Measurements from ENCODE around the gene MYO1E.
"Not testable (repeated sequence)": the region's sequence is repeated elsewhere in the genome, so short reads cannot be mapped to it uniquely, and the experiment has no call there.

MYO1E gene

GRCh38 chr15:59280855-59281254 lies 91.8 kb downstream of the MYO1E start:
- Histone ChIP-seq H3K4me3 (ENCODE audit: control insufficient read depth in 1 of 7, extremely low read depth in 1 of 7, insufficient read depth in 4 of 7, low read depth in 2 of 7, low read length in 6 of 7) (no peak overlapping the region), H3K9me3 (ENCODE audit: control extremely low read depth in 1 of 5, control insufficient read depth in 4 of 5, insufficient read depth in 2 of 5, low read depth in 1 of 5, low read length in 4 of 5) (no peaks in the 10 kb centered on the region), H3K27me3 (replicated peaks in 2 of 5; ENCODE audit: control insufficient read depth in 4 of 5, insufficient read depth in 5 of 5, low read length in 4 of 5) (no peaks in the 10 kb centered on the region), H3K36me3 (ENCODE audit: control insufficient read depth in 4 of 4, insufficient read depth in 4 of 4, low read length in 3 of 4) (no peaks in the 10 kb centered on the region), H3K4me1 (ENCODE audit: control extremely low read depth in 1 of 4, control insufficient read depth in 4 of 4, insufficient read depth in 4 of 4, low read length in 3 of 4) (peaks cover 0 to 13% (median under 1%) of the 10 kb centered on the region in 4 experiments), H3K27ac (ENCODE audit: insufficient read depth in 1 of 2, low read depth in 1 of 2, low read length in 2 of 2, poor library complexity in 1 of 2, severe bottlenecking in 2 of 2) (no peak overlapping the region)
- ChIA-PET CTCF (no interaction called here), POLR2A (no interaction called here)
- DNase-seq = no peak
- WGBS (ENCODE audit: insufficient coverage) = 100% methylated on average over 3 of the region's 5 CpGs

DNA sequence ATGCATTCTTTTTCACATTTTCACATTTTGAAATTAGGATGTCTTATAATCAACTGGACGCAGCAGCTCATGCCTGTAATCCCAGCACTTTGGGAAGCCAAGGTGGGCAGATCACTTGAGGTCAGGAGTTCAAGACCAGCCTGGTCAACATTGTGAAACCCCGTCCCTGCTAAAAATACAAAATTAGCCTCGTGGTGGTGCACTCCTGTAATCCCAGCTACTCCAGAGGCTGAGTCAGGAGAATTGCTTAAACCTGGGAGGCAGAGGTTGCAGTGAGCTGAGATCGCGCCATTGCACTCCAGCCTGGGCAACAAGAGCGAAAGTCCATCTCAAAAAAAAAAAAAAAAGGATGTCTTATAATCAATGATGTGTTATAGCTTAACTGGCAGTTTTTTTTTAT lies 92.4 kb downstream of the MYO1E start:
- 89% methylated on average over 3 of the region's 6 CpGs for WGBS (ENCODE audit: insufficient coverage)
- POLR2A ChIA-PET = interaction anchor here (0.6 to 1.6 kb wide), 2 partner anchors 20 to 1753 kb away, joined by 3 to 4 read pairs; no protein-coding TSS in a partner anchor
- CTCF ChIA-PET; H3K4me3 ChIP-seq (ENCODE audit: control insufficient read depth in 1 of 7, extremely low read depth in 1 of 7, insufficient read depth in 4 of 7, low read depth in 2 of 7, low read length in 6 of 7); H3K9me3 ChIP-seq (ENCODE audit: control extremely low read depth in 1 of 5, control insufficient read depth in 4 of 5, insufficient read depth in 2 of 5, low read depth in 1 of 5, low read length in 4 of 5); H3K27ac ChIP-seq (ENCODE audit: insufficient read depth in 1 of 2, low read depth in 1 of 2, low read length in 2 of 2, poor library complexity in 1 of 2, severe bottlenecking in 2 of 2); DNase-seq; H3K27me3 ChIP-seq (replicated peaks in 2 of 5; ENCODE audit: control insufficient read depth in 4 of 5, insufficient read depth in 5 of 5, low read length in 4 of 5); H3K36me3 ChIP-seq (ENCODE audit: control insufficient read depth in 4 of 4, insufficient read depth in 4 of 4, low read length in 3 of 4): not testable (repeated sequence)
- H3K4me1 ChIP-seq (ENCODE audit: control extremely low read depth in 1 of 4, control insufficient read depth in 4 of 4, insufficient read depth in 4 of 4, low read length in 3 of 4) = peaks cover 0 to 13% (median under 1%) of the 10 kb centered on the region in 4 experiments

DNA sequence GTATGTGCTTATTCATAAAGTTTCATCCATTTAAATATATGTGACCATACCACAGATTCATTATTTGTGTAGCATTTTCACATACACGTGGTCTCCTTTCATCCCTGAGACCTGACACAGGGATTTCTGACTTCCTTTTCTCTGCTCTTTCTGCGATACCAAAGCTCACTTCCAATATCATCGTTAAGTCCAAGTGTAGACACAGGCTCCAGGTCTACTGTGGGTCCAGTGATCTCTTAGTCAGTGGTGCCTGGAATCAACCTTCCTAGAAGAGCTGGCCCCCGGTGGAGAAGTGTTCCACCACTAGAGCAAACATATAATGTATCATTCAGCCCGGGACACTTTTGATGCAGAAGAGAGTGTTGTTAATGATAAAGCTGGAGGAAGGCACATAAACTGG lies 93.6 kb downstream of the MYO1E start:
- no peak overlapping the region for H3K27ac ChIP-seq (ENCODE audit: insufficient read depth in 1 of 2, low read depth in 1 of 2, low read length in 2 of 2, poor library complexity in 1 of 2, severe bottlenecking in 2 of 2)
- H3K36me3 ChIP-seq (ENCODE audit: control insufficient read depth in 4 of 4, insufficient read depth in 4 of 4, low read length in 3 of 4) = no peaks in the 10 kb centered on the region
- no peaks in the 10 kb centered on the region for H3K9me3 ChIP-seq (ENCODE audit: control extremely low read depth in 1 of 5, control insufficient read depth in 4 of 5, insufficient read depth in 2 of 5, low read depth in 1 of 5, low read length in 4 of 5)
- H3K4me3 ChIP-seq (ENCODE audit: control insufficient read depth in 1 of 7, extremely low read depth in 1 of 7, insufficient read depth in 4 of 7, low read depth in 2 of 7, low read length in 6 of 7) = no peak overlapping the region
- POLR2A ChIA-PET = interaction anchor here (1.6 kb wide), 1 partner anchor 21 kb away, joined by 4 read pairs; no protein-coding TSS in a partner anchor
- DNase-seq = no peak
- 100% methylated on average over 3 of the region's 5 CpGs for WGBS (ENCODE audit: insufficient coverage)
- CTCF ChIA-PET = no interaction called here
- peaks cover 0 to 24% (median 6%) of the 10 kb centered on the region in 4 experiments for H3K4me1 ChIP-seq (ENCODE audit: control extremely low read depth in 1 of 4, control insufficient read depth in 4 of 4, insufficient read depth in 4 of 4, low read length in 3 of 4)
- no peaks in the 10 kb centered on the region for H3K27me3 ChIP-seq (replicated peaks in 2 of 5; ENCODE audit: control insufficient read depth in 4 of 5, insufficient read depth in 5 of 5, low read length in 4 of 5)

GRCh38 chr15:59278120-59278519 lies 94.6 kb downstream of the MYO1E start:
- peaks cover 0 to 33% (median 8%) of the 10 kb centered on the region in 4 experiments for H3K4me1 ChIP-seq (ENCODE audit: control extremely low read depth in 1 of 4, control insufficient read depth in 4 of 4, insufficient read depth in 4 of 4, low read length in 3 of 4)
- WGBS (ENCODE audit: insufficient coverage) = 100% methylated on average over 1 of the region's 3 CpGs
- POLR2A ChIA-PET = no interaction called here
- CTCF ChIA-PET = no interaction called here
- DNase-seq = no peak
- H3K9me3 ChIP-seq (ENCODE audit: control extremely low read depth in 1 of 5, control insufficient read depth in 4 of 5, insufficient read depth in 2 of 5, low read depth in 1 of 5, low read length in 4 of 5) = no peaks in the 10 kb centered on the region
- H3K27me3 ChIP-seq (replicated peaks in 2 of 5; ENCODE audit: control insufficient read depth in 4 of 5, insufficient read depth in 5 of 5, low read length in 4 of 5) = no peaks in the 10 kb centered on the region
- no peak overlapping the region for H3K27ac ChIP-seq (ENCODE audit: insufficient read depth in 1 of 2, low read depth in 1 of 2, low read length in 2 of 2, poor library complexity in 1 of 2, severe bottlenecking in 2 of 2)
- no peaks in the 10 kb centered on the region for H3K36me3 ChIP-seq (ENCODE audit: control insufficient read depth in 4 of 4, insufficient read depth in 4 of 4, low read length in 3 of 4)
- H3K4me3 ChIP-seq (ENCODE audit: control insufficient read depth in 1 of 7, extremely low read depth in 1 of 7, insufficient read depth in 4 of 7, low read depth in 2 of 7, low read length in 6 of 7) = no peak overlapping the region

DNA sequence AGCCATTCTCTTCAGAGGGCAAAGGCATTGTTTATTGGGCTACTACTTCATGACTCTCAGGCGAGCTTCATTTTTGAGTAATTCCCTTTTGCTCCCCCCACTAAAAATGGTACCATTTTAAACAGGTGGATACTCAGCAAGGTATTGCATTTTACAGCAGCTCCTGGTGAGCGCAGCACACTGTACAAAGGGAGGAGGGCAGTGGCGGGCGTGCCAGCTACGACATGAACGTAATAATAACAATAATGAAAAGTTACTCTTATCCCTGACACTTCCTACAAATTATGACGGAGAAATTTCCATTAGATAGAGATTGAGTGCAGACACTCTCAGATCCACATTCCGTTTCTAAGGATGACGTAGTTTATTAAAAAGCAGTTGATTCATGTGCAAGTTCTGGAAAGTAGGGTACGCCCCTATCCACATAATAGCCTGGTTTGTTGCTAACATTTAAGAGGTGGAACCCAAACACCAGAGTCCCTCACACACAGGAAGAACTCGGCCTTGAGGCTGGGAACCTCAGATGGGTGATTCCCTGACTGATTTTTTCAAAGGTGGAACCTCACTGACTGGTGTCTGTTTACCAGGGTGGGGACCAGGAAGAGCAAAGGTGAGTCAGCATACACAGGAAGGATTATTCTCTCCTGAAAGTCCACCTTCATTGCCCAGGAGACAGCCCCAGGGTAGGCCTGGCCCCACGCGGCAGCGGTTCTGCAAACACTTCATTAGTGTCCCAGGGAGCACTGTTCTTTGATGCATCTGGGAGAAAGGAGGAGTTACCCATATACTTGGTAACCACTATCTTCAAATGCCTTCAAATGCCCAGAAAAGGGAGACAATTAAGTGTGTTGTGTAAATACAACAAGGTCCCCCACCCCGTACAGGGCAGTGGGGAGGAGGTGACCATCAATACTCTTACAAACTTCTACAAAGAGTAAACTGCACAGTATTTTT lies 96.2 kb downstream of the MYO1E start:
- no peak overlapping the region for H3K4me3 ChIP-seq (ENCODE audit: control insufficient read depth in 1 of 7, extremely low read depth in 1 of 7, insufficient read depth in 4 of 7, low read depth in 2 of 7, low read length in 6 of 7)
- WGBS (ENCODE audit: insufficient coverage) = 100% methylated on average over 5 of the region's 15 CpGs
- H3K4me1 ChIP-seq (ENCODE audit: control extremely low read depth in 1 of 4, control insufficient read depth in 4 of 4, insufficient read depth in 4 of 4, low read length in 3 of 4) = peaks cover 0 to 31% (median 8%) of the 10 kb centered on the region in 4 experiments
- DNase-seq = no peak
- H3K36me3 ChIP-seq (ENCODE audit: control insufficient read depth in 4 of 4, insufficient read depth in 4 of 4, low read length in 3 of 4) = no peaks in the 10 kb centered on the region
- ChIA-PET CTCF (no interaction called here), POLR2A (no interaction called here)
- H3K27me3 ChIP-seq (replicated peaks in 2 of 5; ENCODE audit: control insufficient read depth in 4 of 5, insufficient read depth in 5 of 5, low read length in 4 of 5) = no peaks in the 10 kb centered on the region
- no peaks in the 10 kb centered on the region for H3K9me3 ChIP-seq (ENCODE audit: control extremely low read depth in 1 of 5, control insufficient read depth in 4 of 5, insufficient read depth in 2 of 5, low read depth in 1 of 5, low read length in 4 of 5)
- no peak overlapping the region for H3K27ac ChIP-seq (ENCODE audit: insufficient read depth in 1 of 2, low read depth in 1 of 2, low read length in 2 of 2, poor library complexity in 1 of 2, severe bottlenecking in 2 of 2)

DNA sequence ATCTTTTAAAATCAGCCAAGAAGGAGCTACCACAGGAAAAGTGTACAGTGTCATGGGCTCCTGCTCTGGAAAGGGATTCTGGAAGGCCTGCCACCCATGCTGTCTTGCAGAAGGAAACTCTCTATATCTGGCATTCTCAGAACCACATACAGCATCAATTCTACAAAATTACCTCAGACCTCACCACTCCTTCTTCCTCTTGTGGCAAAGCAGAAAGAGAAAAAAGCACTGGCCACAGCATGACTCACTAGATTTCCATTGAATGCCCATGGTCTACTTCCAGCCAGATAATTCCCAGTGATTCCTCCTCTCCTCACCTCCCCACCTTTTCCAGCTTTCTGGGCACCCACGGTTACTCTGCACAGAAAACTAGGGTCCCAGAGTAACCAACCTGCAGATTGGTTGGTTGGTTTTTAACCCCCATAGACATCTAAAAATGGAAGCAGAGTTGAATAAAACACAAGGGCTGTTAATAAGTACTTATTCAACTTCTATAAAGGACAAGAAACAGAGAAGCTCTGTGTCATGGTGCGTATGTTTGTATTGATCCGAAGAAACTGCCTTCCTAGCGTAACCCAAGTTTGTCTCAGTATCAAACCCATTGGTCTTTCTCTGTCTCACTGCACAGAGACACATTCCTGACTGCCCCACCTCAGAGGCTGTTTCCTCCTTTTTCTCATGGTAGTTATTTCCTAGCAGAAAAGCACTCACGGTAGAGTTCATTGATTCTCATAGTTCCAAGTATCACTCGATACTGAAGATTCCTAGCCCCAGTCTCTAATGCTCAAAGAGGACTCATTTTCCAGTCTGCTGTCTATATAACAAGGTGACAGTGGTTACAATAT lies 98.3 kb downstream of the MYO1E start:
- H3K27ac ChIP-seq (ENCODE audit: insufficient read depth in 1 of 2, low read depth in 1 of 2, low read length in 2 of 2, poor library complexity in 1 of 2, severe bottlenecking in 2 of 2) = no peak overlapping the region
- POLR2A ChIA-PET = interaction anchor here (1.0 kb wide), 1 partner anchor 26 kb away, joined by 4 read pairs; no protein-coding TSS in a partner anchor
- CTCF ChIA-PET = interaction anchor here (1.3 to 1.4 kb wide), 2 partner anchors 9 to 17 kb away, joined by 5 read pairs; no protein-coding TSS in a partner anchor
- no peaks in the 10 kb centered on the region for H3K27me3 ChIP-seq (replicated peaks in 2 of 5; ENCODE audit: control insufficient read depth in 4 of 5, insufficient read depth in 5 of 5, low read length in 4 of 5)
- peak overlapping the region in 1 of 7 experiments; percentile 24 for H3K4me3 ChIP-seq (ENCODE audit: control insufficient read depth in 1 of 7, extremely low read depth in 1 of 7, insufficient read depth in 4 of 7, low read depth in 2 of 7, low read length in 6 of 7)
- H3K4me1 ChIP-seq (ENCODE audit: control extremely low read depth in 1 of 4, control insufficient read depth in 4 of 4, insufficient read depth in 4 of 4, low read length in 3 of 4) = peaks cover 0 to 28% (median 7%) of the 10 kb centered on the region in 4 experiments
- DNase-seq = peak; percentile 27 to 83 (median 73)
- no peaks in the 10 kb centered on the region for H3K9me3 ChIP-seq (ENCODE audit: control extremely low read depth in 1 of 5, control insufficient read depth in 4 of 5, insufficient read depth in 2 of 5, low read depth in 1 of 5, low read length in 4 of 5)
- WGBS (ENCODE audit: insufficient coverage) = 97% methylated on average over 3 of the region's 6 CpGs
- H3K36me3 ChIP-seq (ENCODE audit: control insufficient read depth in 4 of 4, insufficient read depth in 4 of 4, low read length in 3 of 4) = no peaks in the 10 kb centered on the region
